ENCODE results near the gene PIGS. TPM values are rescaled to one million over a fixed set of nuclear protein-coding genes. Genes with fewer than 3 reads are reported as not detected.
"Not testable (repeated sequence)": the region's sequence is repeated elsewhere in the genome, so short reads cannot be mapped to it uniquely, and the experiment has no call there.

PIGS gene
- total RNA-seq, result 16.3 TPM

DNA sequence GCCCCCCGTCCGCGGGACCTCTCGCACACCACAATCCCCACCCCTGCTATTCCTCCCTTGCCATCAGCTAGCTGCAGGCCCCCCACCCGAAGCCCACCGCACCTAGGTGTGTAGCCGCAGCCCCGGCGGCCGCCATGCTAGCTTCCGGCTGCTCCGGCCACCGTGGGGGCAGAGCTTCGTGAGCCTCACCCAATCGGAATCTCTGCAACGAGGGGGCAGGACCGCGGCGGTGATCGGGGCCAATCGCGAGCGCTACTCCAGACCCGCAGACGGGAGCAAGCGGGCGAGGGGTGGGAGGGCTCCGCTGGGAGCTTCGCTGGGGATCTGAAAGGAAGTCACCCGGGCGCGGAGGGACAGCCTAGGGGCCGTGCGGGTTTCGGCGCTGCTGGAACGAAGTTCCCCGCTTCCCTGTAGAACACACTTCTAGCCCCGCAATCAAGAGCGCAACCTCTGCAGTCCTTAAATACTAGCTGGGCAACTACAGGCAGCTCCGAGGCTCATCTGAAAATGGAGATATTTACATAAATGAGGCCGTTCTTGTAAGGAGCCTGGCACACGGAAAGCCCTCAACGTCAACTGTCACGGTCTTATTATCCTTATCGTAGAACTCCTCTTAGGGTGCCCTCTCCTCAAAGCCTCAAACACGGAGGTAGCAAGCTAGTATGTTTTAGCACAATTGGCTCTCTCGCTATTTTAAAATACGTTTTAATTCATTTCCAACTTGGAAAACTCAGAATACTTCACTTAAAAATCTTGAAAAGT is at the start of gene PIGS:
Gene PIGS (minus strand): TSS at position 164 of the 762 bp plus-strand sequence. CDS start 28 bp downstream, at position 136.
- FAIRE-seq (no peak), DNase-seq (ENCODE audit: low spot score in 2 of 2) (peak; percentile 85 to 97)

DNA sequence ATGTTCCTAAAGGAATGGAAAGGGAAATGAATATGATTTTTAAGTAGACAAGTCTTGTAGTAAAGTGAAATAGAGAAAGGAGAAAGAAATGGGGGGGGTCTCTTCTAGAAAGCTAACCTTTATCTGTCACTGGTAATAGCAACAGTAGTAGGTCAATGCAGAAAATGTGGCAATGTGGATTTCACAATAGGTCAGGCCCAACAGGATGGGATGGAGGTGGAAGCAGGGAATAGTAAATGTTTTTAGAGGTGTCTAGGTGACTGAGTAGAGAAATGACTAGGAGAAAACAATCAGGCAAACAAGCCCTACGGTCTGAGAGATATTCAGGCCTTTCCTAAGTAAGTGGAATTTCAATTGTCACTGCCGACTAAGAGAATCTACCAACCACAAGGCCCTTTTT is 48.7 kb upstream of the PIGS start:
- DNase-seq (ENCODE audit: low spot score in 2 of 2), result no peak
- no peak for FAIRE-seq

DNA sequence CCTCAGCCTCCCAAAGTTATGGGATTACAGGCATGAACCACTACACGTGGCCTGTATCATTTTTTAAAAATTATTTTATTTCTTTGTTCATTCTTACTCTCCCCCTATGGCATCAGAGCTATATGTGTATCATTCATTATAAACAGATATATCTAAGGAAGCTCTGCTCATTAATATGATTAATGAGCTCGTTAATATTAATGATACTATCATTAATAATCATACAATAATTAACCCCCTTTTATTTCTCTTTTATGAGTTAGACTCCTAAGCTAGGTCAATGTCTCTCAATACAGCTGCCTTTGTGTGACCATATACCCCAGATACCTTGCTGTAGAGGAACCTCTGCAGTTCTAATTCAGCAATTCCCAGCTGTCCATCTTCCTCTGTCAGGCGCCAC is 47.1 kb upstream of the PIGS start:
- FAIRE-seq (no peak), DNase-seq (ENCODE audit: low spot score in 2 of 2) (no peak)

DNA sequence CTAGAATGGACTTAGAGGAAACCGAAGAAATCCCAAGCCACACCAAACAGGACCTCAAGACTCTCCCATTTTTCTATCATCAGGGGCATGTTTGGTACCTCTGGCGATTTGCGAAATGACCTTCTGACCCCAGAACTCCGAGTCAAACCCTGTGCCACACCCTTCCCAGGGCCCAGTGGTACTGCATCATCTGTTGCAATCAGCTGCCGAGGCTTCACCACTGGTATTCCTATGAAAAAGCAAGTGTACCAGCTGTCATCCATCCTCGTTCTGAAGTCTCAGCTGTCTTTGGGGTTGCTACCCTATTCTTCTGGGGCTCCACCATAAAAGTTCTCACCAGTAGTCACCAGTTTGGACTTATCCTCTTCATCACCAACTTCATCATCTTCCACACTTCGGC is 45.0 kb upstream of the PIGS start:
- DNase-seq (ENCODE audit: low spot score in 2 of 2) (no peak), FAIRE-seq (no peak)

DNA sequence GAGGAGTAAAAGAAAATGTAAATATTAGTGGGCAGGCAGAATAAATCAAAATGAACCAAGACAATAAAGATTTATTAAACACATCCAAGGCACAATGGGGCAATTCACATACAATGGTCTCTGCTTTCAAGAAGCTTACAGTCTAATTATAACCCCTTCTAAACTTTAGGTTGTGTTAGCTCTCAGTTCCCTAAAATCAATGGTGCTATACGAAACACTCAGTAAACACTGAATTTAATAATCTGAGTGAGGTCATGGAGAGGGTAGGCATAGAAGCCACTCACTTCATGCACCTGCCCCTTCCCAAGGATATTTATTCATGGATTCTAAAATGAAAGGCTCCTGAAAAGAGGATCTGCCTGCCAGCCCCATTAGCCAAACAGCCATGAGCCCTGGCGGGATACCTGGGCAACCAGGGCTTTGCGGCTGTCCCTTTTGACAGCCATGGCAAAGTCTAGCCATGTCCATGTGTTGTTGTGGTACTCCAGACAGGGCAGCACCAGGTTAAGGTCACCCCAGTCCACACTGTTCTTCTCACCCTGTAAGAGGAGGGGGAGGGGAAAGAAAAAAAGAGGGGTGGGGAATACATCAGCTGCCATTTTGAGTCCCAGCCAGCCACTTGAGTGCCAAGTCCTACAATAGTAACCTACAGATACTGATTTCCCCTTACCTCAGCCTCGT is 44.1 kb upstream of the PIGS start:
- FAIRE-seq (no peak), DNase-seq (ENCODE audit: low spot score in 2 of 2) (no peak)

DNA sequence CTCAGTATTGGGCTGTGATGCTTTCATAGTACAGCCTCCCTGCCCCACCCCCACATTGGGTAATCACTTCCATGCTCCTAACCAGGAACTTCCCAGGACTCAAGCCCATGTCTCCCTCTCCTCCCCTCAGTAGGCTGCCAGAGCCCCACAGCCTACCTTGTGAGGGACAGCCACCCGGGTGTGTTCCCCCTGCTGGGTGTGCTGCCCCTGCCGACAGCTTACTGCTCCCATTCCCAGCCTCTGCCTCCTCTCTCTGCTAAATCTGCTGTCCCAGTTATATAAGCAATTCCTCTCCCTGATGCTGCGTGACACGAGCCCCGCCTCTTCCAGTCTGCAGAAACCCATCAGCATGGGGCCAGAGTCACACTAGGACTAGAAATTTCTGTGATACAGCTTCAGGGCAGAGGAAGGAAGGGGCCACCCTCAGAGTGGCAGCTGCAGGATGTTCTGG is 42.6 kb upstream of the PIGS start, which contains the start of gene RSKR:
Gene RSKR (minus strand): TSS at position 255 of the 451 bp plus-strand sequence. CDS start 24 bp downstream, at position 231.
- peak in 1 of 2 donors; percentile 47 for DNase-seq (ENCODE audit: low spot score in 2 of 2)
- no peak for FAIRE-seq

DNA sequence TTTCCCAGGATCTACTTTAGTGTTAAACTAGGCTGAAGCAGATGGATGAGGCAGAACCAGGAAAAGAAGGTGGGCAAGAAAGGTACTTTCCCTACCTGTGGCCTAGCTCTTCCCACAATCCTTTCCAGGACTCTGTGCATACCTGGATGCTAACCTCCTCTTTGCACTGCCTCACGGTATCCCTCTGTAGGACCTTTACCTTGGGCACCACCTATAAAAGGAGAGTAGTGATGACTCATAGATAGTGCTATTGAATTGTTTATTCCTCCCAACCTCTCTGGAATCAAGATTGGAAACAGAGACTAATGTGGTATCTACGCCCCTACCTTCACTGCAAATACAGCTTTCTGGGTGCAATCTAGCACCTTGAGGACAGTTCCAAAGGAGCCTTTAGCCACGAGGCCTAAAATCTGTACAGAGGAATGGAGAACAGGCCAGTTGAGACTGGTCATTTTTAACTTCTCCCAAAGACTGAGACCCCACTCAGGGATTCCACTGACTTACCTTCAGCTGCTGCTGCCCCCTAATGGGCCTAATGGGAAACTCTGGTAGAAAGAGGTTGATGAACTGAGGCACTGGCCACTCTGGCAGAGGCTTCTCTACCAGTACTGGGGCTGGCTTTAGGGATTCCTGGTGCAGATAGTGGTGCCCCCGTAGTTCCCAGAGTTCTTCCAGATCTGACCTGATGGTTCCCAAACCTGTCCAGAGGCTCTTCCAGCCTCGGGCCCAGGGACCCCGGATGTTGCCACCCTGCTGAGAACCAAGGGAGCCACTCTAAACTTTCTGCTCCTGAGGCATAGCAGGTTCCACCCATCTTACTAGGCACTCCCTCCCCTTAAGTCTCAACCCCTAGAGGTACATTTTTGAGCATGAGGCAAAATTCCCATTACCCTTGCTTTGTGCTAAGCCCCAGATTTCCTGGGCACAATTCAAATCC is 41.9 kb upstream of the PIGS start:
- DNase-seq (ENCODE audit: low spot score in 2 of 2), result peak; percentile 35 to 45

DNA sequence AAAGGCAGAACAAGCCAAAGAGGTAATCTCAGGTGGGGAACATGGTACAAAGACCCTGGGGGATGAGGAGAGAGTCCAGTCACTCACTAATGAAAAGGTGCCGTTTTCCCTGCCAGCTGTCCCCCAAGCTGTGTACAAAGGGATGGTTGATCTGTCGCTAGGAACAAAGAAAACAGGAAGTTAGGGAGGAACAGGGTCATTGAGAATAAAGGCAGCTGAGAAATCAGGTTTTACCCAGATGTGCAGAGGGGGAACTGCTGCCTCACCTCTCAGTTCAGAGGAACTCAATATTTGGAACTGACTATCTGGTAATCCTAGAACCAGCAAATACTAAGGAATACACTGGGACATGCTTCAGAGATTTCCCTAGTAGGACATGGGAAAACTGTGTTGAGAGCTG is 41.2 kb upstream of the PIGS start:
- FAIRE-seq (no peak), DNase-seq (ENCODE audit: low spot score in 2 of 2) (no peak)

More for the DNA sequence above, 41.9 kb upstream of the PIGS start:
- no peak for FAIRE-seq

DNA sequence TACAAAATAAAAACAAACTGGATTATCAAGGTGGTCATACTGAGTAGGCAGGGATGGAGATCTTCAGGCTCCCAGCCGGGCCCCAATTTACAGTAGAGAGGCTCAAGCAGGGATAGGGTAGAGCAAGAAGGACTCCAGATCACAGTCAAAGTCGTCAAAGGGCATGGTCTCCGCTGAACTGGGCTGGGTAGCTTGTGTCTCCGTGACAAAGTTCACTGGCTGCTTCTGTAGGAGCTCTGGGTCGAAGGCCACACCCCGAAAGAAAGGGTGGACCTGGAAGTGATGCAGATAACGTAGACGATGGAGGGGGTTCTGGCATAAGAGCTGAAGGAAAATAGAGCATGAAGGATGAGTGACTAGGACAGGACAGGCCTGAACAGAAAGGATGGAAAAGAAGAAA is 39.1 kb upstream of the PIGS start:
- DNase-seq (ENCODE audit: low spot score in 2 of 2) (no peak), FAIRE-seq (no peak)

DNA sequence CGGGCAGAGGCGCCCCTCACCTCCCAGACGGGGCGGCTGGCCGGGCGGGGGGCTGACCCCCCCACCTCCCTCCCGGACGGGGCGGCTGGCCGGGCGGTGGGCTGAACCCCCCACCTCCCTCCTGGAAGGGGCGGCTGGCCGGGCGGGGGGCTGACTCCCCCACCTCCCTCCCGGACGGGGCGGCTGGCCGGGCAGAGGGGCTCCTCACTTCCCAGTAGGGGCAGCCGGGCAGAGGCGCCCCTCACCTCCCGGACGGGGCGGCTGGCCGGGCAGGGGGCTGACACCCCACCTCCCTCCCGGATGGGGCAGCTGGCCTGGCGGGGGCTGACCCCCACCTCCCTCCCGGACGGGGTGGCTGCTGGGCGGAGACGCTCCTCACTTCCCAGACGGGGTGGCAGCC is 32.7 kb upstream of the PIGS start:
- FAIRE-seq; DNase-seq (ENCODE audit: low spot score in 2 of 2): not testable (repeated sequence)

DNA sequence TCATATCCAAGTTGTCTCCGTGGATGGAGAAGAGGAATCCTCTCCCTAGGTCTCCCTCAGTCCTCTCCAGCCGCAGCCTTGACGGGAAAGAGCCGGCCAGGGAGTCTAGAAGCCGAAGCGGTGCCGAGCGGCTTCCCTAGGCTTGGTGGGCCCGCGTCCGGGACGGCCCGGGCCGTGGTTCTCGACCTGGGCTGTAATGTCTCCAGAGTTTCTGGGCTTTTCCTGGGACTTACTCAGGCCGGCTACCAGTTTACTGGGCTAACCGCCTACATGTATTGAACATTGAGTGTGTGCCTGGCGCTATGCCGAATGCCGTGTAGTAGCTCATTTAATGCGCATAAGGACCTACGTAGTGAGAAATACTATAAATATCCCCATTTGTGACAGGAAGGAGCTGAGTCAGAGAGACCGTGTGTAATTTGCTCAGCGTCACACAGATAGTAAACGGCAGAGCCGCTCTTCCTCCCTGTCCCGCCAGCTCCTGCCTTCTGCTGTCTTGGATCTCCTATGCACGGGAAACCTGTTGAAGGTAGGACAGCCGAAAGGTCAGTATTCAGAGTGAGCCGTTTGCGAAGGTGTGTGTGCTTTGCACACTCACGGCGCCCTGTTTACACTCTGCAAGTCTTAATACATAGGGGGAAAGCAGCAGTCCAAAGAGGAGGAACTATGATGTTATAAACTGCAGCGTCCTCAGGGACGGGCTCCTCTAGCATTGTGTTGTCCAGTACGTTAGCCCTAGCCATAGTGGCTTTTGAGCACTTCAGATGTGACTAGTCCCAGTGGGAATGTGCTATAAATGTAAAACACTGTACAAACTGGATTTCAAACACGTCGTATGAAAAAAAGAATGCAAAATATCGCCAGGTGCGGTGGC is 28.2 kb upstream of the PIGS start:
- DNase-seq (ENCODE audit: low spot score in 2 of 2) (peak; percentile 47 to 74), FAIRE-seq (no peak)

DNA sequence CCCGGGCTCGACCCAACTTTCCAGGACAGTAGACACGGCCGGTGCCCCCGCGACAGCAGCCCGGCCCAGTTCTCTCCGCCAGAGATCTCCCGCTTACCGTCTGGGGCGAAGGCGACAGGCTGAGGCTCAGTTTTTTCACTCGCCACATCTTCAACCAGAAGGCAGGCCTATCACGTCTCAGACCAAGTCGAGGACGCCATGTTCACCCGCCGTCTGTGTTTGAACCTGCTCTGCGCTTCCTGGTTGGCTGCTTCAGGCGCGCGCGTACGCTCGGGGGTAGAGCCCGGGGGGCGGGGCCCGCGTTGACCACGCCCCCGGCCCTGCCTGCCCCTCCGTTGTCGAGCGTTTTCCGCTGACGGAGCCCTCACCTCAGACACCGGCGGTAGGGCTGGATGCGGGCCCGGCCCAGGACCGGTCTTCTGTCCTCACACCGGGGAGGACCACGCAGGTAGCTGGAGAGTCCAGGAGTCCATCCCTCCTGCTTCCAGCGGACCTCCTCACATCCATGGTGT is 27.5 kb upstream of the PIGS start, which contains the start of gene SPAG5:
Gene SPAG5 (minus strand): TSS at position 227 of the 512 bp plus-strand sequence. CDS start 79 bp downstream, at position 148.
- DNase-seq (ENCODE audit: low spot score in 2 of 2) (peak; percentile 83 to 97), FAIRE-seq (no peak)

DNA sequence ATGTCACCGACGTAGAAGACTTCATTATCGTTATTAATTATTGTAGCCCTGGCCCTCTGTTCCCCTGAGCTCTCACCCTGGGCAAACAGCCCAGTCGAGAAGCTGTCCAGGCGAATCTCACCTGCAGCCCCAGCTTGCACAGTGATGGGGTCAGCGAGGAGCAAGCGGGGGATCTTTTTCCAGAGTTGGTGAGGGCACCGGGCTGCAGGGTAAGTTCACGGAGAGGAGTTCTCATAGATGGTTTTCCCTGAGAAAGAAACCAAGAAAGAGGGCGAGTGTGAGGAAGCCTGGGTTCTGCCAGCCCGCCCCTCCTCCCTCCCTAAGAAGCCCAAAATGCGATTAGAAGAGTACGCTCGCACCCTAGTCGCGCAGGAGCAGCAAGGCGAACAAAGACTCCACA is 27.1 kb upstream of the PIGS start:
- FAIRE-seq, result no peak
- no peak for DNase-seq (ENCODE audit: low spot score in 2 of 2)

DNA sequence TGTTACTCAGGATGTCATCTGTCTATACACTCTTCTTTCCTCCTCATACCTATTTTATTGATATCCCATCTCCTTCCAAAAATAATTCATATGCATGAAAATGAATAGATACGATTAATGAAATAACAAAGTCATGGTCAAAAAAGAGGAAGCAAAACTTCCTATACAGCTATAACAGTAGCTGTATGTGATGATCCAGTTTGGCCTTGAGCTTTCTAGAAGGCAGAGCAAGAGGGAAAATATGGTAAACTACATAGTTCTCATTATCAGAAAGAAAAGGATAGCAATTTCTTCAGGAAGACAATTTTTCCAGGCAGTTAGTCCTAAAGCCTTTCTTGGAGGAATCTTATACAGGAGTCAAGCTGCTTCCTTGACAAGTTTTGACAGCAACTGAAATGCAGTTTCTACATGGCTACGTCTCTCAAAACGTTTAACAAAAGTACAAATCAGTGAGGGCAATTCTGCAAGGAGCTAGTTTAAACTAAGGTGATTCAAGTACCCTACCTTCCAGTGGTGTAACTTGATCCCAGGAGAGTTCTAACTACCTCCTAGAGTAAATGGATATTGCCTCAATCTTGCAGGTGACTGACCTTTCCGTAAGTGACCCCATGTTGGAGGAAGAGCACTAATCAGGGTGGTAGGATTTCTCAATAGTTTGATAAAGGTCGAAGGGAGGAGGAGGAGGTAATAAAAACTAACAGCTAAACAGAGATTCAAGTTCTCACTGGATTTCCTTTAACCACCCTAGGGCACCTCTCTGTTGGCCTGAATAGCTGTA is 26.5 kb upstream of the PIGS start:
- FAIRE-seq, result no peak

DNA sequence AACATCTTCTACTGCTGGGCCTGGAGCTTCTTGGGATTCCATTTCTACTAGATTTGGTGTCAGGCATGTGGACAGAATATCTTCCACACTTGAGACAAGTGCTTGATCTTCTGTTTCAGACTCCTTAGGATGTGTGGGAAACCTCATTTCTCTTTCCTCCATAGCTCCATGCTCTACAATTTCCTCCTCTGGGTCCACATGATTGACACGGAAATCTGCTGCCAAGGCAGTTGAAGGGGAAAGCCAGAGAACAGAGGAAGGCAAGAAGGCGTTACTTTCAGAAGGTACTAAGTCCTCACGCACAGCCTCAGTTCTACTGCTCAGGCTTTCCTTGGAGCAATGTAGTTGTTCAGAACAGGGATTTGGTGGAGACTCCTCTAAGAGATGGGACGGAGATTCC is 20.9 kb upstream of the PIGS start:
- DNase-seq (ENCODE audit: low spot score in 2 of 2) (no peak), FAIRE-seq (no peak)

More for the DNA sequence above, 26.5 kb upstream of the PIGS start:
- DNase-seq (ENCODE audit: low spot score in 2 of 2), result no peak

DNA sequence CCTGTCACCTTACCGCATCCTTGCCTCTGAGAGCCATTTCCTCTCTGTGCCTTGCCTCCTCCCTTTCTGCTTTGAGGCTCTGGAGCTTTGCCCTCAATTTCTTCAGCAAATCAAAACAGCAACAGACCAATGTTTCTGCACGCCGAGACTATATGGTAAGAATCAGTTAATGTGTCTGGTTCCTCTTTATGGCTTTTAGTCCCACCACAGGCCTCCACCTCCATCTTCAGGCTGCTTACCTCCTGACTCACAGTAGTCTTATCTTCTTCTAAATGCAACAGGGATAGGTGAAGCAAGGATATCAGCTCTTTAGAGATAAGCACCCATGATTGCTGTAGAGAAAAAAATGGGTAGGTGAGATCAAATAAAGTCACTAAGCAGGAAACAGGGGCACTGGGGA is 14.5 kb upstream of the PIGS start:
- FAIRE-seq (no peak), DNase-seq (ENCODE audit: low spot score in 2 of 2) (no peak)

DNA sequence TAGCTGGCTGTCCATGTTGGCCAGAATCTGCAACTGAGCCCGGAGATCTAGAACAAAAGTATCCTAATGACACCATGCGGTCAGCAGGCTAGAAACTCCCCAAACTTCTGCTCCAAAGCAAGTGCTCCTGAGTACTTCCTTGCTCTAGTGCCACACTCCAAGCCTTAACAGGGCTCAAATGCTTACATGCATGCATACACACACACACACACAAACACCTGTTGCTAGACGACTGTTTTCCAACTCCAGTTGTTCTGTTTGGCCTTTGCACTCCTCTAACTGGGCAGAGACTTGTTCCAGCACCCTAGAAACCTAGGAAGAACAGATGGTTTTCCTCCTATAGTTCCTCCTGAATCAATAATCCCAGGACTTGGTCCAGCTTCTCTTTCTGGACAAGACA is 13.1 kb upstream of the PIGS start:
- no peak for FAIRE-seq
- no peak for DNase-seq (ENCODE audit: low spot score in 2 of 2)

DNA sequence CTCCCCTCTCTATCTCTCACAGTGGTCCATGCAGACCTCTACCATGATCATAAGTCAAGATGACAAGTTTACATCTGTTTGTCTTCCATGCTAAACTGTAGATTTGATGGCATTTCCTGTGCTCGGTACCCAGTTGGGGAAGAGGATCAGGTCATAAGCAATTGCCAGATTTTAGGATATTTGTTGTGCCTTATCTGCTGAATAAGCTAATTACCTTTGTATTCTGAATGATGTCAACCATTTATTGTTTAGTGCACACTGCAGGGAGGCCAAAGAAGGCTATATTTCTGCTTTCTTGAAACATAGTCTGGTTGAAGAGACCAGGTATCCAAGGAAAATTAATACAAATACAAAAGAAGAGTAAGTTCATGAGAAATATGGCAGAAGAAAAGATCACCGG is 11.2 kb upstream of the PIGS start:
- FAIRE-seq (no peak), DNase-seq (ENCODE audit: low spot score in 2 of 2) (no peak)

DNA sequence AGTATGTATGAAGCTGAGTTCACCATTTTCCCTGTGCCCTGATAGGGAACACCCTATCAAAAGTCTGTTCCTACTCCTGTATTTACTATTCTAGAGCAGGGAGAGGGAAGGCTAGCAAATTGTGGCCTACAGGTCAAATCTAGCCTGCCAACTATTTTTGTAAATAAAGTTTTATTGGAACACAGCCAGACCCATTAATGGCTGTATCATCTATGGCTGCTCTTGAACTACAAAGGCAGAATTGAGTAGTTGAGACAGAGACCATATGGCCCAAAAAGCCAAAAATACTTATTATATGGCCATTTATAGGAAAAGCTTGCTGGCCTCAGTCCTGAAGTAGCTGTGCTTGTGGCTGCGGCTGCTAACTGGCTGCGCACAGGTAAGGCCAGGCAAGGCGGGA is 9.6 kb upstream of the PIGS start:
- FAIRE-seq (no peak), DNase-seq (ENCODE audit: low spot score in 2 of 2) (no peak)
